CD4-positive, CD25-positive, alpha-beta regulatory T cell (primary cell): Measurements from ENCODE around the gene PRKG1. TPM values are rescaled to one million over a fixed set of nuclear protein-coding genes. Genes with fewer than 3 reads are reported as not detected.
"Not testable (repeated sequence)": the region's sequence is repeated elsewhere in the genome, so short reads cannot be mapped to it uniquely, and the experiment has no call there.

Experiments
- ATAC-seq, 2 donors: fragments of 150-1000 bp; cut with Tn5 transposase; one replicate each; pipeline ENCODE4 v1.10.0; 2021; ENCODE audit warnings: low read depth in 2 of 2, moderate number of reproducible peaks in 2 of 2, moderate library complexity in 1 of 2
- DNase-seq, 3 donors: peaks; one replicate each; pipeline versions ENCODE4 v3.0.0 to v3.0.0-alpha.2; 2012 to 2022; ENCODE audit warnings: mixed read lengths in 1 of 3
- H3K27ac ChIP-seq: one replicate; pipeline ENCODE4 v1.7.0; 2013; ENCODE audit warnings: mild to moderate bottlenecking, low read length; ENCODE audit not compliant: insufficient read depth, poor library complexity, severe bottlenecking
- H3K27me3 ChIP-seq: one replicate; pipeline ENCODE4 v1.7.0; 2013; ENCODE audit warnings: low read length; ENCODE audit not compliant: control insufficient read depth, insufficient read depth
- H3K36me3 ChIP-seq: one replicate; pipeline ENCODE4 v1.7.0; 2013; ENCODE audit warnings: mild to moderate bottlenecking, low read length, moderate library complexity; ENCODE audit not compliant: control insufficient read depth, insufficient read depth
- H3K4me1 ChIP-seq: 2 replicates; pipeline ENCODE4 v1.7.0; 2013; ENCODE audit warnings: mild to moderate bottlenecking, low read length; ENCODE audit not compliant: insufficient read depth, control insufficient read depth, poor library complexity, severe bottlenecking
- H3K4me3 ChIP-seq: one replicate; pipeline ENCODE4 v1.7.0; 2013; ENCODE audit warnings: low read depth, mild to moderate bottlenecking, low read length, moderate library complexity
- H3K9me3 ChIP-seq, 2 experiments: 1 replicate in 1 of 2; 2 replicates in 1 of 2; pipeline ENCODE4 v1.7.0; 2013; ENCODE audit warnings: low read length in 2 of 2, mild to moderate bottlenecking in 1 of 2, moderate library complexity in 1 of 2; ENCODE audit not compliant: control insufficient read depth in 2 of 2
- H3K27ac Mint-ChIP-seq, 3 donors: one replicate each; pipeline ENCODE4 v1.8.0; 2020 to 2022; ENCODE audit warnings: mild to moderate bottlenecking in 3 of 3, mixed read lengths in 3 of 3, moderate library complexity in 2 of 3
- H3K27me3 Mint-ChIP-seq: one replicate; pipeline ENCODE4 v1.8.0; 2022; ENCODE audit warnings: mild to moderate bottlenecking, mixed read lengths
- H3K36me3 Mint-ChIP-seq: one replicate; pipeline ENCODE4 v1.8.0; 2020; ENCODE audit warnings: mixed read lengths
- H3K4me1 Mint-ChIP-seq, 4 donors: one replicate each; pipeline ENCODE4 v1.8.0; 2020 to 2022; ENCODE audit warnings: mixed read lengths in 4 of 4, mild to moderate bottlenecking in 1 of 4
- H3K4me3 Mint-ChIP-seq, 4 donors: one replicate each; pipeline ENCODE4 v1.8.0; 2020 to 2022; ENCODE audit warnings: mild to moderate bottlenecking in 4 of 4, mixed read lengths in 4 of 4, moderate library complexity in 3 of 4
- H3K9me3 Mint-ChIP-seq, 7 donors: one replicate each; pipeline ENCODE4 v1.8.0; 2020 to 2022; ENCODE audit warnings: mixed read lengths in 7 of 7, mild to moderate bottlenecking in 3 of 7, moderate library complexity in 2 of 7
- polyA plus RNA-seq, 4 donors: library from polyadenylated mRNA; unstranded; fragments of 300-500 nt; fragmentation: Illumina TruSeq; gene quantifications; one replicate each; pipeline ENCODE4 v1.2.3, GENCODE V29; 2021
- total RNA-seq: library from RNA; stranded (reverse); gene quantifications from one replicate; pipeline ENCODE4 v1.2.3, GENCODE V29; 2022

The PRKG1 gene
- total and polyA plus RNA-seq, 5 donors from 2014 or later, result 0.30 TPM; not detected in 4

- not testable (repeated sequence) for H3K4me3 Mint-ChIP-seq, H3K36me3 Mint-ChIP-seq, ATAC-seq, H3K9me3 ChIP-seq, H3K27me3 ChIP-seq, H3K9me3 Mint-ChIP-seq, H3K27me3 Mint-ChIP-seq, H3K4me1 Mint-ChIP-seq, H3K4me1 ChIP-seq, H3K4me3 ChIP-seq, H3K27ac ChIP-seq, H3K36me3 ChIP-seq, H3K27ac Mint-ChIP-seq, DNase-seq
Measured at GRCh38 chr10:52247929-52248328, 1173.6 kb downstream of the PRKG1 start.

DNA sequence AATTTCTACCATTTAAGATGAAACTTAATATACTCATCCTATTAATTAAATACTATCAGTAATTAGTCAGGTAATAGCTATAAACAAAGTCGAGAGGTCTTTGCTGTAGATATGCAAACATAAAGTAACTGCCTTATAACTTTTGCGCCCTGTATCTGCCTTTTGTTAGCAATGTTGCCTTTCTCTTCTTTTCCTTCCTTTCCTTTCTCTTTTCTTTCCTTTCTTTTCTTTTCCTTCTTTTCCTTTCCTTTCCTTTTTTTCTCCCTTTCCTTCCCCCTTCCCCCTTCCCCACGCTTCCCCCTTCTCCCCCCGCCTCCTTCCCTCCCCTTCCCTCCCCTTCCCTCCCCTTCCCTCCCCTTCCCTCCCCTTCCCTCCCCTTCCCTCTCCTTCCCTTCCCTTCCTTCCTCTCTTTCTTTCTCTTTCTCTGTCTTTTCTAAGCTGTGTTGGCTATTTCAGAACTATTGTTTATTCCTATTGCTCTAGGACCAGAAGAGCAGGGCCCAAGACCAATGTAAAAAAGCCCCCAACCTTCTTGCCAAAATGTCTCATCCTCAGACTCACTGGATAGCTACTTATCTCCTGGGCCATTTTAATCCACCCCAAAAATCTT, 1174.5 kb downstream of the PRKG1 start:
- H3K36me3 Mint-ChIP-seq, result no peaks in the 10 kb centered on the region
- no peaks in the 10 kb centered on the region for H3K4me1 Mint-ChIP-seq
- DNase-seq, result no peak
- Histone ChIP-seq H3K36me3 (no peaks in the 10 kb centered on the region), H3K9me3 (no peaks in the 10 kb centered on the region), H3K27me3 (no peaks in the 10 kb centered on the region), H3K4me1 (no peaks in the 10 kb centered on the region), H3K4me3 (no peak overlapping the region), H3K27ac (no peak overlapping the region)
- no peak for ATAC-seq
- H3K9me3 Mint-ChIP-seq, result peaks cover 0 to 2% (median 0%) of the 10 kb centered on the region in 7 donors
- no peaks in the 10 kb centered on the region for H3K27me3 Mint-ChIP-seq
- H3K27ac Mint-ChIP-seq, result no peak overlapping the region
- no peak overlapping the region for H3K4me3 Mint-ChIP-seq

DNA sequence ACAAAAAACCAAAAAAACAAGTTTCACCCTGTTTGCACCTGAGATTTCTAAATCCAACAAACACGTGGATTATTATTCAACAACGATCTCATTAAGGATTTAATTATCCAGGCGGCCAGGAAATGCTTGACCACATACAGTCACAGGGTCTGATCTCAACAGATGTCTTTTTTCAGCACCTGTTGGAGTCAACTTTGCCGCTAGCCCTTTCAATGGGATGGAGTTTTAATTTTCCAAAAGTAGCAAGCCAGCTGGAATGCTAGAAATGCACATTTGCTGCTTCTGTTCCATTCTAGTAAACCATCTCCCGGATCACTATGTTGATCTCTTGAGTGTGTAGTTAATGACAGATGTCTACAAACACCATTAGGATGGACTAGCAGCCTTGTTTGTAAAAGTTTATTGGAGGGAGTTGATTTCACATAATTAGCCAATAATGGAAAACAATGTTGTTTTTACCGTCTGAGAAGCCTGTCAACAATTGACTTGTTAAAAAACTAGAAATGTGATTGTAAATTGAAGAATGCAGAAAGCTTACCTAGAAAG, 1175.6 kb downstream of the PRKG1 start:
- H3K4me3 Mint-ChIP-seq, result no peak overlapping the region

DNA sequence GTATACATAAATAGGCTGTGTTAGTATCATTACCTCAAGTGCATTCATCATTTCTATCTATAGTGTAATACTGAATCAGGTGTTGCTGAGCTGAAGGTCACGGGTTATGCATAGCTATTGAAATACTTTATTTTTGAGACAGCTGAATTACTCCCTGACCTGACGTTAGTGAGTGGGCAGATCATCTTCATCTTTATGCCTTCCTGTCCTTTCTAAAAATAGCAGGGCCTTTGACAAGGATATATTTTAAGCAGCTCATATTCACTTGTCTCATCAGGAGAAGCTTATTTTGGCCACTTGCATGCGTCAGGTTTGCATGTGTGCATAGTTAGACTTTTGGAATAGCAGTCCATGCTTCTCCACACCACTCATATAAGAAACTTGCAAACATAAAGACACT, 1176.2 kb downstream of the PRKG1 start:
- Mint-ChIP-seq H3K27me3 (no peaks in the 10 kb centered on the region), H3K27ac (no peak overlapping the region), H3K9me3 (peaks cover 0 to 2% (median 0%) of the 10 kb centered on the region in 7 donors), H3K4me1 (no peaks in the 10 kb centered on the region), H3K36me3 (no peaks in the 10 kb centered on the region), H3K4me3 (no peak overlapping the region)
- Histone ChIP-seq H3K27ac (no peak overlapping the region), H3K36me3 (no peaks in the 10 kb centered on the region), H3K4me3 (no peak overlapping the region), H3K27me3 (no peaks in the 10 kb centered on the region), H3K9me3 (no peaks in the 10 kb centered on the region), H3K4me1 (no peaks in the 10 kb centered on the region)
- ATAC-seq (no peak), DNase-seq (no peak)

More for the DNA sequence above, 1175.6 kb downstream of the PRKG1 start:
- Histone ChIP-seq H3K27me3 (no peaks in the 10 kb centered on the region), H3K4me3 (no peak overlapping the region), H3K9me3 (no peaks in the 10 kb centered on the region), H3K27ac (no peak overlapping the region), H3K36me3 (no peaks in the 10 kb centered on the region), H3K4me1 (no peaks in the 10 kb centered on the region)
- Mint-ChIP-seq H3K27me3 (no peaks in the 10 kb centered on the region), H3K36me3 (no peaks in the 10 kb centered on the region), H3K27ac (no peak overlapping the region), H3K4me1 (no peaks in the 10 kb centered on the region), H3K9me3 (peaks cover 0 to 2% (median 0%) of the 10 kb centered on the region in 7 donors)
- DNase-seq, result no peak
- ATAC-seq, result no peak

DNA sequence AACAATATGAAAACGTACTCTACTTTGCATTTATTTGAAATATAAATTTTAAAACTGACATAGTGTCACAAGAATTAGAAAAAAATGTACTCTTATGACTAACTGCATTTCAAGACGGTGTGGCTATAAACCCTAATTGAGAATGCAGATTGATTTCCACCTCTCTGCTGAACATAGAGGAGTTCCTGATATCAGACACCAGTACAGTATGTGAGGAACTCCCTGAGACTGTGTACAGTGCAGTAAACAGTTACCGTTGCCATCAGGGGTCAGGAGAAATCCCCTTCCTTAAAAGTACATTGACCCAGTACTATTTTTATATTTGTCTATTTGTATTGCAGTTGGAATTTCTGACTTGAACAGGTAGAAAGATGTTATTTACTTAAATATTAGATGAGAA, 1178.0 kb downstream of the PRKG1 start:
- H3K36me3 Mint-ChIP-seq, result no peaks in the 10 kb centered on the region
- no peaks in the 10 kb centered on the region for H3K27me3 Mint-ChIP-seq
- Histone ChIP-seq H3K36me3 (no peaks in the 10 kb centered on the region), H3K27me3 (no peaks in the 10 kb centered on the region), H3K4me3 (no peak overlapping the region), H3K9me3 (no peaks in the 10 kb centered on the region), H3K27ac (no peak overlapping the region), H3K4me1 (no peaks in the 10 kb centered on the region)
- ATAC-seq (no peak), DNase-seq (no peak)
- H3K27ac Mint-ChIP-seq, result no peak overlapping the region
- no peaks in the 10 kb centered on the region for H3K4me1 Mint-ChIP-seq
- peaks cover 0 to 2% (median 0%) of the 10 kb centered on the region in 7 donors for H3K9me3 Mint-ChIP-seq
- H3K4me3 Mint-ChIP-seq, result no peak overlapping the region

DNA sequence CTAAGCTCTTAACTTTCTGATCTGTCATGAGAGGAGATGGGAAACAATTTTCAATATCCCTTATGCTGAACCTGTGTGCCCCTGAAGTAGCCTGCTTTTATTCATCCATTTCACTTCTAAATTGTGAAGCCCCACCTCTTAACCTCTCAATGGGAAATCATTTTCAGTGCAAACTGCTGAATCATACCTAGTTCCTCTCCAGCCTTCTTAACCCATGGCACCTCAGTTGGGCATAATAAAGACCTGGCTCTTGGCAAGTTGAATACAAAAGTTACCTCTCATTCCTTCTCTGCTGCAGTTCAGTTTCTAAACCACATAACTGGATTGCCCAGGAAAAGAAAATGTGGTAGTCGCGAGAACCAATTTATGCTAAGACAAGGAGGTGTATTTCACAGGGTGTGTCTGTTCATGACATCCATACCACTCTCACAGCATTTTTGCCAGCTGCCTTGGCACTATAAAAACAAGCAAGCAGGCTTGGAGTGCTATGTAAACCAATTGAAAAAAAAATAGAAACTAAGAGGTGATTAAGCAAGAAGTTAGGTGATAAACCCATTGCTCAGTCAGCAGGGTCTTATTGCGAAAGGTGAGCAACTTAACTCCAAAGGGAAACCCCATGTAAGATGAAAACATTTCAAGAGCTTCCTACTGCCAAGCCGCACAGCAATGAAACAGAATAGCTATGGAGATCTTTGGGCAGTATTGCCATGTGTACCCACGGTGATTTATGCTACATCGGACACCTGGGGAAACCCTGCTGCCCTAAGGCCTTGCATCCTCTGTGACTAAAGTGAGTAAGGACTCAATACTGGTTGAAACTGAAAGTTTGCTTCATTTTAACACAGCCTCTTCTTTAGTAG, 1182.8 kb downstream of the PRKG1 start:
- H3K4me1 ChIP-seq, result no peaks in the 10 kb centered on the region
- H3K4me3 Mint-ChIP-seq, result no peak overlapping the region
- H3K27ac ChIP-seq, result no peak overlapping the region
- no peaks in the 10 kb centered on the region for H3K27me3 ChIP-seq
- H3K9me3 Mint-ChIP-seq, result peaks cover 0 to 2% (median 0%) of the 10 kb centered on the region in 7 donors
- H3K36me3 Mint-ChIP-seq, result no peaks in the 10 kb centered on the region
- no peak overlapping the region for H3K27ac Mint-ChIP-seq
- H3K36me3 ChIP-seq, result no peaks in the 10 kb centered on the region
- DNase-seq (no peak), ATAC-seq (no peak)
- H3K4me3 ChIP-seq, result no peak overlapping the region
- H3K27me3 Mint-ChIP-seq, result no peaks in the 10 kb centered on the region
- H3K4me1 Mint-ChIP-seq, result no peaks in the 10 kb centered on the region
- no peaks in the 10 kb centered on the region for H3K9me3 ChIP-seq

- H3K27ac ChIP-seq, result no peak overlapping the region
- H3K9me3 ChIP-seq, result no peaks in the 10 kb centered on the region
- Mint-ChIP-seq H3K27me3 (no peaks in the 10 kb centered on the region), H3K9me3 (peaks cover 0 to 2% (median 0%) of the 10 kb centered on the region in 7 donors), H3K4me3 (no peak overlapping the region), H3K27ac (no peak overlapping the region), H3K36me3 (no peaks in the 10 kb centered on the region), H3K4me1 (no peaks in the 10 kb centered on the region)
- no peak for ATAC-seq
- DNase-seq, result no peak
- H3K4me3 ChIP-seq, result no peak overlapping the region
- no peaks in the 10 kb centered on the region for H3K4me1 ChIP-seq
- H3K27me3 ChIP-seq, result no peaks in the 10 kb centered on the region
- no peaks in the 10 kb centered on the region for H3K36me3 ChIP-seq
Measured at GRCh38 chr10:52257692-52258075, 1183.4 kb downstream of the PRKG1 start.
